Chondrocyte (in vitro differentiated cells): Measurements from ENCODE around the gene SLC22A12. TPM values are rescaled to one million over a fixed set of nuclear protein-coding genes. Genes with fewer than 3 reads are reported as not detected.

Experiments
- DNase-seq: peaks from one replicate; pipeline ENCODE4 v3.0.0; 2021; ENCODE audit warnings: mixed read lengths, low spot score
- H3K27ac Mint-ChIP-seq: one replicate; pipeline ENCODE4 v1.8.0; 2021; ENCODE audit warnings: mild to moderate bottlenecking, moderate library complexity, mixed read lengths; ENCODE audit not compliant: unreplicated experiment
- H3K27me3 Mint-ChIP-seq: 2 replicates; pipeline ENCODE4 v1.8.0; 2021; ENCODE audit warnings: low read depth, mixed read lengths
- H3K36me3 Mint-ChIP-seq: 2 replicates; pipeline ENCODE4 v1.8.0; 2021; ENCODE audit warnings: low read depth, mixed read lengths
- H3K4me1 Mint-ChIP-seq: 2 replicates; pipeline ENCODE4 v1.8.0; 2021; ENCODE audit warnings: low read depth, mild to moderate bottlenecking, mixed read lengths
- H3K4me3 Mint-ChIP-seq: one replicate; pipeline ENCODE4 v1.8.0; 2021; ENCODE audit warnings: mild to moderate bottlenecking, moderate library complexity, mixed read lengths; ENCODE audit not compliant: unreplicated experiment
- H3K9me3 Mint-ChIP-seq: 2 replicates; pipeline ENCODE4 v1.8.0; 2021; ENCODE audit warnings: low read depth, mixed read lengths
- CTCF ChIP-seq: fragments of 200-600 bp; sonication (generic); IDR thresholded peaks from 2 replicates; pipeline ENCODE4 v1.5.0; 2021; ENCODE audit warnings: antibody characterized with exemption, mild to moderate bottlenecking, moderate library complexity
- total RNA-seq: library from RNA; stranded (reverse); gene quantifications from 3 replicates; pipeline ENCODE4 v1.2.1, GENCODE V29; 2021

SLC22A12 gene
- total RNA-seq, 1 donor from 2014 or later, result not detected

GRCh38 chr11:64599698-64600211 is 8.7 kb downstream of the SLC22A12 start:
- peak; percentile 79 for DNase-seq
- H3K36me3 Mint-ChIP-seq, result no peaks in the 10 kb centered on the region
- peaks cover 5% of the 10 kb centered on the region for H3K27me3 Mint-ChIP-seq
- no peak for TF ChIP-seq CTCF
- H3K9me3 Mint-ChIP-seq, result no peaks in the 10 kb centered on the region
- H3K27ac Mint-ChIP-seq, result no peak overlapping the region
- no peaks in the 10 kb centered on the region for H3K4me1 Mint-ChIP-seq
- H3K4me3 Mint-ChIP-seq, result no peak overlapping the region

- no peak overlapping the region for H3K27ac Mint-ChIP-seq
- no peak overlapping the region for H3K4me3 Mint-ChIP-seq
- TF ChIP-seq CTCF, result no peak
- no peaks in the 10 kb centered on the region for H3K9me3 Mint-ChIP-seq
- no peaks in the 10 kb centered on the region for H3K36me3 Mint-ChIP-seq
- DNase-seq, result peak; percentile 88
- no peaks in the 10 kb centered on the region for H3K4me1 Mint-ChIP-seq
- H3K27me3 Mint-ChIP-seq, result peaks cover 12% of the 10 kb centered on the region
Measured at GRCh38 chr11:64600281-64600992, 9.4 kb downstream of the SLC22A12 start.

- Mint-ChIP-seq H3K4me1 (peaks cover 4% of the 10 kb centered on the region), H3K36me3 (no peaks in the 10 kb centered on the region), H3K9me3 (no peaks in the 10 kb centered on the region), H3K4me3 (no peak overlapping the region), H3K27ac (no peak overlapping the region), H3K27me3 (peaks cover 14% of the 10 kb centered on the region)
- DNase-seq, result peak; percentile 65
- TF ChIP-seq CTCF, result no peak
Measured at GRCh38 chr11:64601605-64602465, 10.8 kb downstream of the SLC22A12 start.

- Mint-ChIP-seq H3K27me3 (peaks cover 14% of the 10 kb centered on the region), H3K4me1 (peaks cover 4% of the 10 kb centered on the region), H3K9me3 (no peaks in the 10 kb centered on the region), H3K4me3 (no peak overlapping the region), H3K36me3 (no peaks in the 10 kb centered on the region), H3K27ac (no peak overlapping the region)
- DNase-seq, result peak; percentile 80
- no peak for TF ChIP-seq CTCF
Measured at GRCh38 chr11:64602466-64603070, 11.5 kb downstream of the SLC22A12 start.
